Activated CD4-positive, alpha-beta T cell treated with anti-CD3 and anti-CD28 coated beads, Interleukin-2, amount 50 U/mL, for 1 hour (primary cell): ENCODE measurements around the gene MACROD1.

ENCODE experiments used
- DNase-seq: peaks from one replicate; pipeline ENCODE4 v3.0.0-alpha.2; 2020

The MACROD1 gene

GRCh38 chr11:64150481-64151239 is 15.3 kb downstream of the MACROD1 start:
- no peak for DNase-seq

DNA sequence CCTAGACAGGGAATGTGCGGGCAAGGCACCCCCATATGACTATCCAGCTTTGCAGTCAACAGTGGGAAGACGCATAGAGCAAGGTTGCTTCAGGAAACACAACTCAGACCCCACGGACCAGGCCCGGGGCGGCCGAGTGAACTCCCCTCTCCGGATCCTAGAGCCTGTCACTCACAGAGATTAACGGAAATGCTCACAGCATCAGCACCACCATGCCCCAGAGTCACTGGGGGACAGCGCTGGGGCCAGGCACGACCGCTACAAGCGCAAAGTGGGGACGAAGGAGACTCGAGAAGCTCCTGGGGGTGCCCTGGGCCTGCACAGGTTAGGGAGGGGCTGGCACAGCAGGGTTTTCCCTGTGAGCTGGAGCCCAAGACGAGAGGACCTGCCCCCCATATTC is 15.9 kb downstream of the MACROD1 start:
- no peak for DNase-seq

DNA sequence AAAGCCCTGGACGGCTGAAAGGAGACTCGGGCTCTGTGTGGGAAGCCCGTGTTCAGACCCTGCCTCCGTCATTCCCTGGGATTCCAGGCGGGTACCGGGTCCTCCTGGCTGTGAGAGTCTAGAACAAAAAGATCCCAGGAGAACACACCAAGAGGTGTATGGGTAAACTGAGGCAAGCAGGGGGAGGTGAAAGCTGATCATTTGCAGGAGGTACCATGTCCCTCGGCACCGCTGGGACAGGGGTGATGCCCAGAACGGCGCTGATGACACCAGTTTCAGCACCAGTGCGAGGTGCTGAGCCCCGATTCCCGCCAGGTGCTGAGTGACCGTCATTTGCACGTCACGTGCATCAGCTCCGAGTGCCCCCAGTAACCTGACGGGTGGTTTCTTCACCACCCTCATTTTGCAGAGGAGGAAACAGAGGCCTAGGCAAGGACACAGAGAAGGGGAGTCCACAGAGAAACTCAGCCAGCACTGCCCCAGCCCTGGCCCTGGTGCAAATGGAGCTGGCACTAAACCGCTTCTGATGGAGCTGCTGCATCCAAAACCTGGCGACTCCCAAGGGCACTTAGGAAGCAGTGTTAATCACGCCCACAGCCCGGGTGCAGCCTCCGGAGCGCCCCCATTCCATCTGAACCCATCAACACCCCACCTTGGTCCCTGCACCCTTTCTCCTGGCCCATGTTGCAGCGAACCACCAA is 16.8 kb downstream of the MACROD1 start:
- DNase-seq, result no peak

DNA sequence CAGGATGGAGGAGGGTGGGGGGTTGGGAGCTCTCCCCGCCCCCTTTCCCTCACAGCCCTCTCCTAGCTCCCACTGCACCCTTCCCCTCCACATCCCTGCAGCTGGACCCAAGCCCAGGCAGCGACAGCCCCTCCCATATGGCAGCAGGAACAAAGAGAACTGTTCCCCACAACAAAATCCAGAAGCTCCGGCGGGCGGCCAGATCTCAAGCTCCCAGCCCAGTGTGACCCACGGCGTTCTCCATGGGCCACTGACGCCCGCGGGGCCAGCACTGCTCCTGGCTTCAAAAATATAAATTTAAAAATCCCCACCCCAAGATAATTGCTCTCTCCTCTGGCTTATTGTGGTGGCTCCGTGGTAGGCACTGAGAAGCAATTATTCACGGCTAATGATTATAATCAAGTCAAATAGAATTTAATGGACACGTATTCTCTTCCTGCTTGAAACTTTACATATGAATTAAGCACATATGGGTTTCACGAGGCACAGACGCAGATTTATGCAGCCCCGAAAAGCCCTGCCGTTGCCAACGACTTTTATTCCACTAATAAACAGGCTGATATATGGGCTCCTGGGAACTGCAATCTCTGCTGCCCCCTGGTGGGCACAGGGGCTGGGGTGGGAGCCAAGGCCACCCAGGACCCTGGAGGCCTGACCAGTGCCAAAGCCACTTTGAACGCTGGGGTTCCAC is 17.5 kb downstream of the MACROD1 start:
- DNase-seq, result peak; percentile 69

DNA sequence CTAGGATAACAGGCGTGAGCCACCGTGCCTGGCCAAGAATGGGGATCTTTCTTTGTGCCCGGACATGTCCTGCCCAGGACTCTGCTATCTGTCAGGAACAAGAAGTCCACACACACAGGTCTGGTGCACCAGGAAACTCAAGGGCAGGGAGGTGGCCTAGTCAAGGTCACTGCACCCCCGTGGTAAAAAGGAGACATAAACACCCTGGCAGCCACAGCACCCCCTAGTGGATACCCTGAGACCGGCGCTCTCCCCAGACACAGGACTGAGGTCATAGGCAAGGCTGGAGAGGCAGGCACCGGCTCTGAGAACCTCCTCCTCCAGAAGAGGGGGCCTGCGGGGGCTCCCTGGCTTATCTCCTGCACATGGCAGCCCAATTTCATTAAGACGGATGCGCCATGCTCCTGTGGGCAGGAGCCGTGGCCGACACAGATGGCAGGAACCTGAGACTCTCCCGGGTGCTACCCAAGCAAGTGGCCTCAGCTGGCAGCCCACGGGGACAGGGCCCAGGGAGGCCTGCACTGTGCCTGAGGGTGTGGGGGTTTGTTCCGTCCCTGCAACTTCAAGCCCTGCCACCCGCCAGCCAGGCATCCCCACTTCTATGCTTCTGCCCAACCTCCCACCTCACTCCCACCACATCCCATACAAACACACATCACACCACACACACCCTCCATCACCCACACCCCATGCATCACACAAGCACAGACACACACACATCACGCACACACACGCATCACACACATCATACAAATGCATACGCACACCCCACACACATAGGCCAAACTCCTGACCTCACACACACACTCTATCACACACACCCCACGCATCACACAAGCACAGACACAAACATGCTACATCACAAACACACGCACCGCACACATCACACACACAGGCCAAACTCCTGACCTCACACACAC is 19.6 kb downstream of the MACROD1 start:
- peak; percentile 62 for DNase-seq

DNA sequence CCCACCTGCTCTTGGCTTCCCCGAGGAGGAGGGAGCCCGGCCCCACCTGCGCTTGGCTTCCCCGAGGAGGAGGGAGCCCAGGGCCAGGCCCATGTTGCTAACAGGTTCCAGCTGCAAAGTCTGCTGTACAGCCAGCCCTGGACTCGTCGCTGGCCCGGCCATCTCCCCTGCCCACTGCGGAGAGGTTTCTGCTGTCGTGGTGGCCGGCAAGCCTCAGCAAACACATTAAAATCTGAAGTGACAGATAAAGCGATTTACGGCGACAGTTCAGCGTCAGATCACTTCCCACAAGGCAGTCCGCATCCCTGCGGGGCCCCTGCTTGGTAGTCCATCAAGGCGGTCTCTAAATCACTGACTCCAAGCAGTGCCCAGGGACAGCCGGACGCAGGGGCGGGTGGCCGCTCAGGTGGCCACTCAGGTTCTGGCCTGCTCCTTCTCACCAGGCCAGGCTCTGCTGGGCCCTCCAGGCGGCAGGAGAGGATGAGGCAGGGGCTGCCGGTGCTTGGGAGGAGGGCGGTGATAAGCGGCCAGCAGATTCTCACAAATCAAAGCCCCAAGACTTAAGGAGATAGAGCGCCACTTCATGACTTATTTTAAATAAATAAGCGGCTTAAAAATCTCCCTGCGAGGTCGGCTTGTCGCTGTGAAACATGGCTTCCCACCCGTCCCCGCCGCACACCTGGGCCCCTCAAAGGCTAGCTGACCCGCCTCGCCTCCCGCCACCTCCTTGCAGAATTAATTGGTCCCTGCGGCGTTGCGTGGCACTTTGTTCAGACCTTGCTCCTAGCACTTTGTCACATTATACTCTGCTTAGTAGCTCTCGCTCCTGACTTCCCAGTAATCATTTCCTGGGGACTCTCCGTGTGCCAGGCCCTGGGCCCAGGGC is 21.1 kb downstream of the MACROD1 start:
- no peak for DNase-seq

GRCh38 chr11:64141081-64141783 is 24.7 kb downstream of the MACROD1 start:
- DNase-seq, result no peak

DNA sequence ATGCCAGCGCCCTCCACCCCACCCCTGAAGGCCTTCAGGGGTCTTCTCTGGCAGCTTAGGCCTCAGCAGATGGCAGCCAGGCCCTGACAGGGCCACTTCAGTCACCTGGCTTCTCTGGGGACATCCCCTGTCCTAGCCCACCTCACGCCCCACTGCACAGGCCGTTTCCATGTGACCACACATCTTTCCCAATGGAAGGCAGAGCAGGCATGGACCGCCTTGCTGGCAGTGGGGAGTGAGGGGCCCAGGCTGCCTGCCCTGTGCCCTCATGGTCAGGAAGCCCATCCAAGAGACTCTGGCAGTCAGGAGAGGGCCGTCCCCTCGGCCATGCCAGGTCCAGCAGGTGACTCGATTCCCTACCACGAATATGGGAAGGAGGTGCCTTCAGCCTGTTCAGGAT is 25.8 kb downstream of the MACROD1 start:
- DNase-seq, result no peak

- DNase-seq, result no peak
Measured at GRCh38 chr11:64139049-64139448, 26.9 kb downstream of the MACROD1 start.

DNA sequence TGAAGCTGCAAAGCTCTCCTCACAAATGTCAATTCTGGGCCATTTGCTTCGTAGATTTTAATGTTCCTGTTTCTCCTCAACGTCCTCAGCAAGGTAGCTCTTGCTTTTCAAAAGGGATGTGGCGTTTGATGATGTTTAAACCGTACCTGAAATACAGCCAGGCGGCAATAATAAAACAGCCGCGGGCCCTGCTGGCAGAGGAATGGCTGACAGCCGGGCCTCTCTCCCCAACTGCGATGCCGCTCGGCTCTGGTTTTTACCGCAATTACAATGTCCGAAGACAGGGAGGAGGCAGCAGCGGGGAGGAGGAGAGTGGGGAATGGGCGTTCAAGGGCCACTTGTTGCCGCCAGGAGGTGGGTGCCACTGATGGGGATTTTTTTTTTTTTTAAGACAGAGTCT is 27.5 kb downstream of the MACROD1 start:
- DNase-seq, result no peak

DNA sequence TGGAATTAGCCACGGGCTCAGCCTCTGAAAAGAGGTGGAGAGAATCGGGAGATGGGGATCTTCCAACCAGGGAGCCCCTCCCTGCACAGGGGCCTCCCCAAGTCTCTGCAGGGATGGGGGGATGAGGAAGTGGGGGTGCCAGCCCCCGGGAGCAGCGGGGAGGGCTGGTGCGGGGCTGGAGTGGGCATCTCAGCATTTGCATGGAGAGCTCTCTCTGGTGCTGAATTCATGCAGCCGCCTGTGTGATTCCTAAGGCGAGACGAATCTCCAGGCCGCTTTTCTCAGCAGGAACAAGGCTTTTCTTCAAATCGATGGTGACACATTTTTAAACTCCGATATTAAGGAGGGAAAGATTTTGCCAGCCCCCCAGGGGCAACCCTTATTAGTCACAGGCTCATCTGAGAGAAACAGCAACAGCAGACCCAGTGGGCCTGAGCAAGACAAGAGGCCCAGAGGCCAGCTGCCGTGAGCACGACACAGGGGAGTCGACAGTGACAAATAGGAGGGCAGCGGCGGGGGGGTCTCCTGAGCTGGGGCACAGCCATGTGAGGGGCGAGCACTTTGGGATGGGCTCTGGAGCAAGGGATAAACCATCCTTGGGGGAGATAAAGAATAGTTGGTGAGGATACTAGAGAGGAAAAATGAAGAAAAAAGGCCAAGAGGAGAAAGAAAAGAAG is 29.0 kb downstream of the MACROD1 start:
- DNase-seq, result no peak

GRCh38 chr11:64135711-64136110 is 30.2 kb downstream of the MACROD1 start:
- no peak for DNase-seq

- no peak for DNase-seq
Measured at GRCh38 chr11:64134963-64135362, 30.9 kb downstream of the MACROD1 start.

DNA sequence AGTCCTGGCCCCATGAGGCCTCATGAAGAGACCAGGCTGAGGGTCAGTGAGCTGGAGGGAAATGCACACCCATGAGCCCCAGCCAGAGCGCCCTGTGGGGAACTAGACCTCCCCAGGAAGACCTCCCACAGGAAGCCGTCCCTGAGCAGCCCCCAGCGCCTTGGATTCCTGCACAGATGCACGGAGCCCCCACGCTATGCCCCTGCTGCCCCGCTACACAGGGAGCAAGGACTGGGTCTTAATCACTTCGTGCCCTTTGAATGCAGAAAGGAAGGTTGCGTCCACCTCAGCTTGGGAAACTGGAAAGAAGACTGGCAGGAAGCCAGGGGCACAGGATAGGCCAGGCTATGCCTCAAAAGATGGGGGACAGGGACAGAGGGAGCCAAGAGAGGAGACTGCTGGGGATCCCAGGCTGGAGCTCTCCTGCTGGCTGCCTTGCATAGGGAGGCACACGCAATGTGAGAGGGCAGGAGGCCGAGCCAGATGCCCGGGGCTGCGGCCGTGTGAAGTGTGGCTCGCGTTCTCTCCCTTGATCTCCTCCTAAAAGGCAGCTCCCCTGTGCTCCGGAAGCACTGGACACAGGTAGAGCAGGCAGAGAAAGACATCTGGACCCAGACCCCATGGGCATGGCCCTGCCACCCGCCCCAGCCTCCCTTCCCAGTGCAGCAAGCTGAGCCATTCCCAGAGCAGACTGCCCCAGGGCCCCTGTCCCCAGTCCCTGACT is 32.8 kb downstream of the MACROD1 start:
- no peak for DNase-seq

DNA sequence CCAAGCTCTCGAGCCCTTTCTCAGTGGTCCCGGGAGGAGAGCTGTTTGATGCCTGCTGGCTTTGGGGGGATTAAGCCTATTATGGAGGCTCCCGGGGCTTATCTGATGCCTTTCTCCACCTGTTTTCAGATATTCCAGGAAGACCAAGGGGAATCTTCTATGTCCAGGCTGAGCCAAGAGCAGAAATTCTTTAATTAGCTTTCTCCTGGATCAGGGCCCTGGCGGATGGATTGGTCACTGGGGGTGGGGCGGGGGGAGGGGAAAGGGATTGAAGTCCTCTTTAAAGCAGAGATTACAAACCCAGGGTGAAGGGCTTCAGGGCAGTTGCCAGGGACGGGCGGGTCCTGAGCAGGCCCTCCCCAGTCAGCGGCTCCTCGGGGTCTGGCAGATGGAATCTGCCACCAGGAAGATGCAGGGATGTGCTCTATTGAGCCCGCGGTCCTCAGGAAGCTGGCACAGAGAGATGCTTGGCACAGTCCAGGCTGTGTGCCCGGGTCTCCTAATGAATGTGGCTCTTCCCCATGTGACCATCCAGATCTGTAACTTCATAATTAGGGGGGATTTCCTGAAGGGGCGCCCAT is 33.6 kb downstream of the MACROD1 start:
- no peak for DNase-seq

DNA sequence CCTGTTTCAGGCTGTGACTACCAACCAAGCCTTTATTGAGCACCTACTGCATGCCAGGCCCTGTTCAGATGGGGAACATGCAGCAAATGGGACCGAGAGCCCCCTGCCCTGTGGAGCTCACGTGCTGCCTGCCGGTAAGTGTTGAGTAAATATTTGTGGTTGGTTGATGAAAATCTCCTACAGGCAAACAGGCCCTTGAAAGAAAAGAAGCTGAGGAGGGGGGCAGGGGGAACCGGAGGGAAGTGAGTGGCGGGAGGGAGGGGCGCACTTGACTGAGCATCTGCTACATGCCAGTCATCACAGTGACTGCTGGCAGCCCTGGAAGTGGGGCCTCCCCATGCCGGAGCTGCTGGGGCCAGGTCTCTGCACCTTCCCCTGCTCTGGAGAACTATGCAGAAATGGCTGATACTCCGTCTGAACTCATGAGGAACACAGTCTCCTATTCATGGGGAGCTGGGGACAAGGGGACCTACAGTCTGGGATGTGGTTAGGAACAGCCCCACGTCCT is 34.2 kb downstream of the MACROD1 start:
- no peak for DNase-seq

- no peak for DNase-seq
Measured at GRCh38 chr11:64130618-64131017, 35.3 kb downstream of the MACROD1 start.

GRCh38 chr11:64129403-64129802 is 36.5 kb downstream of the MACROD1 start:
- DNase-seq, result no peak
